ENCODE measurements around the gene RFX1.
"Not testable (repeated sequence)": the region's sequence is repeated elsewhere in the genome, so short reads cannot be mapped to it uniquely, and the experiment has no call there.

RFX1 gene

DNA sequence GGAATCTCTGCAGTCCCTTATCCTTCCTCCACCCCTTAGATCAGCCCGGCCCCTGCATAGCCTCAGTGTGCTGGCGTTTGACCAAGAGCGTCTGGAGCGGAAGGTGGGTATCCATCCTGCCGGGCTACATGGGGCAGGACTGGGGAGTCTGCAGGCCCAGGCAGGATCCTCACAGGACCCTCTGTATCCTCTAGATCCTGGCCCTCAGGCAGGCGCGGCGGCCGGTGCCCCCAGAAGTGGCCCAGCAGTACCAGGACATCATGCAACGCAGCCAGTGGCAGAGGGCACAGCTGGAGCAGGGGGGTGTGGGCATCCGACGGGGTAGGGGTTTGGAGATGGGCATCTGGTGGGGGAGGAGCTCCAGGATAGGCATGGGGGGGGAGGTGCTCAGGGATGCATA, 76.8 kb downstream of the RFX1 start:
- Mint-ChIP-seq H3K27me3 (peaks cover 9% of the 10 kb centered on the region), H3K4me3 (no peak overlapping the region), H3K4me1 (ENCODE audit: low read depth) (peaks cover 17% of the 10 kb centered on the region), H3K36me3 (ENCODE audit: low read depth) (peaks cover 76% of the 10 kb centered on the region), H3K27ac (no peak overlapping the region), H3K9me3 (no peaks in the 10 kb centered on the region)
- intact Hi-C loops (cut with micrococcal nuclease) = no loop called here

DNA sequence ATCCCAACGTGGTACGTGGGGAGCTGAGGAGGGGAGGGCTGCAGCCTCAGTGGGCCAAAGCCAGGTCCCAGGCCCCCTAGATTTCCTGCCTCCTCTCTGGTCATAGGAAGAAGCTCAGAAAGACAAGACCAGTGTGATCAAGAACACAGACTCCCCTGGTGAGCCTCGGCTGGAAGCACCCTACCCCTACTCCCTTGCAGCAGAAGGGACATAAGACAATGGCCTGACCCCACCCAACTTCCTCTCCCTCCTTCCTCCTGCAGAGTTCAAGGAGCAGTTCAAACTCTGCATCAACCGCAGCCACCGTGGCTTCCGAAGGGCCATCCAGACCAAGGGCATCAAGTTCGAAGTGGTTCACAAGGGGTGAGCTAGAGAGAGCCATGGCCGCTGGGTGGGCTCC, 79.4 kb downstream of the RFX1 start:
- Mint-ChIP-seq H3K36me3 (ENCODE audit: low read depth) (peaks cover 96% of the 10 kb centered on the region), H3K4me3 (no peak overlapping the region), H3K4me1 (ENCODE audit: low read depth) (peaks cover 17% of the 10 kb centered on the region), H3K27ac (peak overlapping the region; percentile 46), H3K27me3 (peaks cover 2% of the 10 kb centered on the region), H3K9me3 (no peaks in the 10 kb centered on the region)
- intact Hi-C loops (cut with micrococcal nuclease) = no loop called here

DNA sequence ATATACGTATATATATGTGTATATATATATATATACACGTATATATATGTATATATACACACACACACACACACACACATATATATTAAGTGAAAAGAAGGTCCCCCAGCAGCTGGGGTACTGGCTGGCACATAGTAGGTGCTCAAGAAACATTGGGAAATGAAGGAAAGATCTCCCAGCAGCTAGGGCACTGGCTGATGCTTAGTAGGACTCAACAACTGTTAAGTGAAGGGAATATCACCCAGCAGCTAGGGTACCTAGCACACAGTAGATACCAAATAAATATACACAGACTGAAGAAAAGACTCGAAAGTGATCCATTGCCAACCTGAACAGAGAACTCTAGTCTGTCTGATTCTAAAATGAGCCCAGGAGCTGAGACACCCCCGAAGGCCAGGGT, 80.1 kb downstream of the RFX1 start:
- Mint-ChIP-seq H3K36me3 (ENCODE audit: low read depth) (peaks cover 96% of the 10 kb centered on the region), H3K27ac (peak overlapping the region; percentile 46), H3K27me3 (peaks cover 2% of the 10 kb centered on the region), H3K4me1 (ENCODE audit: low read depth) (peaks cover 17% of the 10 kb centered on the region), H3K9me3 (no peaks in the 10 kb centered on the region), H3K4me3 (no peak overlapping the region)
- intact Hi-C loops (cut with micrococcal nuclease) = no loop called here

DNA sequence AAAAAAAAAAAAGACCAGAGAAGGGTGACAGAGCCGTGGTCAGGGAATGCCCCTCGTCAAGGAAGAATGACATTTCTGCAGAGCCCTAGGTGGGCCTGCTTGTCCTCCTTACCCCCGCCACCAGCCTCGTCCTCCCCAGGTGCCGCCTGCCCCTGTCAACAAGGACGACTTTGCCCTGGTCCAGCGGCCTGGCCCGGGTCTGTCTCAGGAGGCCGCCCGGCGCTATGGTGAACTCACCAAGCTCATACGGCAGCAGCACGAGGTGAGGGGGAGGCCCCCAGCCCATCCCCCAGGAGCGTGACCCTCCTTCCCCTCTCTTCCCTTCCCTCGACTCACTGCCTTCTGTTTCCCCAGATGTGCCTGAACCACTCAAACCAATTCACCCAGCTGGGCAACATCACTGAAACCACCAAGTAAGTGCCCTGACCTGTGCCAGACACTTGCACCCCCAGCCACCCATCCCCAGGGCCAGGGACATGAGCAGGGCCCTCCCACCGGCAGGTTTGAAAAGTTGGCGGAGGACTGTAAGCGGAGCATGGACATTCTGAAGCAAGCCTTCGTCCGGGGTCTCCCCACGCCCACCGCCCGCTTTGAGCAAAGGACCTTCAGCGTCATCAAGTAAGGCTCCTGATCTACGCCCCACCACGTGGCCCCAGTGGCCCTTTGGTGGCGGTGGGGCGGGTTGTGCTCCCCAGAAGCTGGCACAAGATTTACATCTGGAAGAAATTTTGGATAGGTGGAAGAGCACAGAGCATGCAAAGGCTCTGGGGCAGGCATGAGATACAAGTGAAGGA, 82.7 kb downstream of the RFX1 start:
- intact Hi-C loops (cut with micrococcal nuclease) = no loop called here
- peaks cover 2% of the 10 kb centered on the region for H3K27me3 Mint-ChIP-seq
- H3K27ac Mint-ChIP-seq = no peak overlapping the region
- H3K36me3 Mint-ChIP-seq (ENCODE audit: low read depth) = peaks cover 100% of the 10 kb centered on the region
- H3K4me1 Mint-ChIP-seq (ENCODE audit: low read depth) = peaks cover 17% of the 10 kb centered on the region
- no peak overlapping the region for H3K4me3 Mint-ChIP-seq
- no peaks in the 10 kb centered on the region for H3K9me3 Mint-ChIP-seq

DNA sequence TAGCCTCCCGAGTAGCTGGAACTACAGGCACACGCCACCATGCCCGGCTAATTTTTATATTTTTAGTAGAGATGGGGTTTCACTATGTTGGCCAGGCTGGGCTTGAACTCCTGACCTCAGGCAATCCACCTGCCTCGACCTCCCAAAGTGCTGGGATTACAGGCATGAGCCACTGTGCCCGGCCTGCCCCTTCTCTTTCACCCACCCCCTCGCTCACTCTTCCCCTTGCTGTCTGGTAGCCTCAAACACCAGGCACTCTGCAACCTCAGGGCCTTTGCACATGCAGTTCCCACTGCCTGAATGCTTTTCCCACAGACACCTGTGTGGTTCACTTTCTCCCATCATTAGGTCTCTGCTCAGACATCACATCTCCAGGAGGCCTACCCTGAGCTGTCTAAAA, 84.0 kb downstream of the RFX1 start:
- intact Hi-C loops (cut with micrococcal nuclease); H3K27ac Mint-ChIP-seq; H3K4me3 Mint-ChIP-seq; H3K27me3 Mint-ChIP-seq; H3K9me3 Mint-ChIP-seq: not testable (repeated sequence)
- Mint-ChIP-seq H3K4me1 (ENCODE audit: low read depth) (peaks cover 12% of the 10 kb centered on the region), H3K36me3 (ENCODE audit: low read depth) (peaks cover 94% of the 10 kb centered on the region)

DNA sequence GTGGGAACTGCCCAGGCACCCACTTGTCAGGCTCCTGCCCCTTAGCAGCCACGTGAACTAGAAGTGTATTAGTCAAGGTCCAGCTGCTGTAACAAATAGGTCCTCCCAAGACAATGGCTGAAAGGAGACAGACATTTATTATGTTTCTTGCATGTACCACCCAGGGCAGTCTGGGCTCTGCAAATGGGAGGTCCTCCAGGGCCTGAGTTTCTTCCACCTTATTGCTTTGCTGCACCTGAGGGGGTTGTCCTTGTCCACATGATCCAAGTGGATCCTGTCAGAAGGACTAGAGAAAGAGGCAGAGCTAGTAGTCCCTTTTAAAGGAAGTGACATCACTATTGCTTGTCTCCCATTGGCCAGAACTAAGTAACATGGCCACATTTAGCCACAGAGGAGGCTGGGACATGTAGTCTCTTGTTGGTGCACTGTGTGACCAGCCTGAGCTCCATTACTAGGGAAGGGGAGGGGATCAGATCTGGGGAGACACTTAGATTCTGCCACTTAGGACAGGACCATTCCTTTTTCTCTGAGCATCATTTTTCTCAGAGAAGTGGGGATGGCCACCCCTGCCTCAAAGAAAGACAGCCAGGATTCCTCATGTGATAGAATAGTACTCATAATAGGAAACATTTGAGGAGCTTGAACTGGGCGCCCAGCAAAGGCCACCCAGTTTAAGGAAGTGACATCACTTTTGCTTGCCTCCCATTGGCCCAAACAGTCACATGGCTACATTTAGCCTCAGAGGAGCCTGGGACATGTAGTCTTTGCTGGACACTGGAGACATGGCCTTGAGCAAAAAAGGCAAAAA, 85.0 kb downstream of the RFX1 start:
- Mint-ChIP-seq H3K27me3 (peaks cover 2% of the 10 kb centered on the region), H3K27ac (no peak overlapping the region), H3K4me3 (no peak overlapping the region), H3K9me3 (no peaks in the 10 kb centered on the region), H3K4me1 (ENCODE audit: low read depth) (peaks cover 3% of the 10 kb centered on the region), H3K36me3 (ENCODE audit: low read depth) (peaks cover 86% of the 10 kb centered on the region)
- intact Hi-C loops (cut with micrococcal nuclease) = no loop called here

DNA sequence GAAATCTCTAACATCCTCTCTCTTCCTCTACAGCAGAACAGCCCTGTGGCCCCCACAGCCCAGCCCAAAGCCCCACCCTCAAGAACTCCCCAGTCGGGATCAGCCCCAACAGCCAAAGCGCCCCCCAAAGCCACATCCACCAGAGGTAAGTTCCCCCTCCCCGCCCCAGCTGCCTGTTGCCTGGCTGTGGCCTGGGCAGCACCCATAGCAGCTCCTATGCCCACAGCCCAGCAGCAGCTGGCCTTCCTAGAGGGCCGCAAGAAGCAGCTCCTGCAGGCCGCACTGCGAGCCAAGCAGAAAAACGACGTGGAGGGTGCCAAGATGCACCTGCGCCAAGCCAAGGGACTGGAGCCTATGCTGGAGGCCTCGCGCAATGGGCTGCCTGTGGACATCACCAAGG, 85.6 kb downstream of the RFX1 start:
- no peaks in the 10 kb centered on the region for H3K4me1 Mint-ChIP-seq (ENCODE audit: low read depth)
- peaks cover 86% of the 10 kb centered on the region for H3K36me3 Mint-ChIP-seq (ENCODE audit: low read depth)
- H3K27me3 Mint-ChIP-seq = no peaks in the 10 kb centered on the region
- H3K4me3 Mint-ChIP-seq = no peak overlapping the region
- intact Hi-C loops (cut with micrococcal nuclease) = no loop called here
- H3K27ac Mint-ChIP-seq = no peak overlapping the region
- H3K9me3 Mint-ChIP-seq = no peaks in the 10 kb centered on the region

DNA sequence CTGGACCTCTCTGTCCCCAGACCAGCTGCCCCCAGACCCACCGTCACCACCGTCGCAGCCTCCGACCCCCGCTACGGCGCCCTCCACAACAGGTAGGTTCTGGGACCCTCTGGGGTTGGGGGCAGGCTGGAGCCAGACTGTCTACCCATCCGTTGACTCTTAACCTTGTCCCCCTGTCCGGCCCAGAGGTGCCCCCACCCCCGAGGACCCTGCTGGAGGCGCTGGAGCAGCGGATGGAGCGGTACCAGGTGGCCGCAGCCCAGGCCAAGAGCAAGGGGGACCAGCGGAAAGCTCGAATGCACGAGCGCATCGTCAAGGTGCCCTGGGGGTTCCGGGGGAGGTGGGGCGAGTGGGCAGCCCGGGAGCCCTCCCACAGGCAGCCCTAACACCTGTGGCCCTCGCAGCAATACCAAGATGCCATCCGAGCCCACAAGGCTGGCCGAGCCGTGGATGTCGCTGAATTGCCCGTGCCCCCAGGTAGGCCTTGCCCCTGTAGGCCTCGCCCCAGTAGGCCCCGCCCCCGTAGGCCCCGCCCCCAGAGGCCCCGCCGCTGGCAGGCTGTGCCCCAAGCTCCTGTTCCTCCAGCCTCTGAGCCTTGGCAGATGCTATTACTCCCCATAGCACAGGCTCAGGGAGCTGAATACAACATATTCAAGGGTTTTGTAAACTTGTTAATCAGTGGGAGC, 87.3 kb downstream of the RFX1 start:
- H3K4me3 Mint-ChIP-seq = no peak overlapping the region
- no peaks in the 10 kb centered on the region for H3K9me3 Mint-ChIP-seq

DNA sequence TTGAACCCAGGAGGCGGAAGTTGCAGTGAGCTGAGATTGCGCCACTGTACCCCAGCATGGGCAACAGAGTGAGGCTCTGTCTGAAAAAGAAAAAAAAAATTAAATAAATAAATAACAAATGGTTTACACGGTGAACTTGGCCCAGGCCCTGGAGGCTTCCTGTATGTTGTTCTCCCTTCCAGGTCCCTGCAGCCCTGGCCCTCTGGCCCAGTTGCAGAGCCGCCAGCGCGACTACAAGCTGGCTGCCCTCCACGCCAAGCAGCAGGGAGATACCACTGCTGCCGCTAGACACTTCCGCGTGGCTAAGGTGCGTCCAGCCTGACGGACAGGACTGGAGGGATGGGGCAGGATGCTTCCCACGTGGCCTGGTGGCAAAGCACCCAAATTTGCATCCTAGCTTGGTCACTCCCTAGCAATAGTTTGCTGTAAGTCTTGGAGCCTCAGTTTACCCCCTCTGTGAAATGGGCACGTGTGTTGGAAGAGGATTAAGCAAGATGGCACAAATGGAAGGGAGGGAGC, 88.2 kb downstream of the RFX1 start:
- H3K27me3 Mint-ChIP-seq = no peaks in the 10 kb centered on the region
- intact Hi-C loops (cut with micrococcal nuclease) = no loop called here
- H3K4me1 Mint-ChIP-seq (ENCODE audit: low read depth) = no peaks in the 10 kb centered on the region
- H3K4me3 Mint-ChIP-seq = no peak overlapping the region
- peaks cover 86% of the 10 kb centered on the region for H3K36me3 Mint-ChIP-seq (ENCODE audit: low read depth)
- no peak overlapping the region for H3K27ac Mint-ChIP-seq
- no peaks in the 10 kb centered on the region for H3K9me3 Mint-ChIP-seq

More for the DNA sequence above, 87.3 kb downstream of the RFX1 start:
- H3K27ac Mint-ChIP-seq = no peak overlapping the region
- no peaks in the 10 kb centered on the region for H3K27me3 Mint-ChIP-seq
- peaks cover 86% of the 10 kb centered on the region for H3K36me3 Mint-ChIP-seq (ENCODE audit: low read depth)
- intact Hi-C loops (cut with micrococcal nuclease) = no loop called here
- no peaks in the 10 kb centered on the region for H3K4me1 Mint-ChIP-seq (ENCODE audit: low read depth)

DNA sequence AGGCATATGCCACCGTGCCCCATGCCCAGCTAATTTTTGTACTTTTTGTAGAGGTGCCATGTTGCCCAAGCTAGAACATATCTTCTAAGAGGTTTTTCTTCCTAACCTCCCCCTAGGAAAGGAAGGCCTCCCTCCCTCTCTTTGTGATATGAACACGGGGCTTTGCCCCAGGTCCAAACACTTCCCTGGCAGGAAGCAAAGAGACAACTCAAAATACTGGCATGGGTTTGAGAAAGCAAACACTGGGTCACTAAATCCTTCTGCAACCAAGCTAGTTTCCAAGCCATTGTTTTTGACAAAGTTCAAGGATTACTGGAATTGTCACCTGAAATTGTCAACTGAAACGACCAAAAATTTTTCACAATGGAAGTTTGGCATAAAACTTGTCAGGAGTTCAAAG, 91.3 kb downstream of the RFX1 start:
- H3K9me3 Mint-ChIP-seq = no peaks in the 10 kb centered on the region
- no peak overlapping the region for H3K4me3 Mint-ChIP-seq
- intact Hi-C loops (cut with micrococcal nuclease) = no loop called here
- H3K4me1 Mint-ChIP-seq (ENCODE audit: low read depth) = peaks cover 2% of the 10 kb centered on the region
- H3K27me3 Mint-ChIP-seq = no peaks in the 10 kb centered on the region
- peaks cover 86% of the 10 kb centered on the region for H3K36me3 Mint-ChIP-seq (ENCODE audit: low read depth)
- H3K27ac Mint-ChIP-seq = no peak overlapping the region

DNA sequence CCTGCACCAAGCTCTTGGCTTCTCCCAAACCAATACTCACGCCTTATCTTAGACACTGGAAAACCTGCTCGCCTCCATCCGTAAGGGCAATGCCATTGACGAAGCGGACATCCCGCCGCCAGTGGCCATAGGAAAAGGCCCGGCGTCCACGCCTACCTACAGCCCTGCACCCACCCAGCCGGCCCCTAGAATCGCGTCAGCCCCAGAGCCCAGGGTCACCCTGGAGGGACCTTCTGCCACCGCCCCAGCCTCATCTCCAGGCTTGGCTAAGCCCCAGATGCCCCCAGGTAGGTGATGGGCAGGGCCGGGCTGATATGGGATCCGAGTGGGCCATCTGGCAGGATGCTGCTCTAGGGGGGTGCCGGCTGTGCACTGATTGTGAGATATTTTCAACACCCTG, 92.8 kb downstream of the RFX1 start:
- no peak overlapping the region for H3K4me3 Mint-ChIP-seq
- intact Hi-C loops (cut with micrococcal nuclease) = no loop called here
- peaks cover 12% of the 10 kb centered on the region for H3K4me1 Mint-ChIP-seq (ENCODE audit: low read depth)
- H3K36me3 Mint-ChIP-seq (ENCODE audit: low read depth) = peaks cover 77% of the 10 kb centered on the region
- H3K27me3 Mint-ChIP-seq = no peaks in the 10 kb centered on the region
- H3K27ac Mint-ChIP-seq = no peak overlapping the region
- H3K9me3 Mint-ChIP-seq = no peaks in the 10 kb centered on the region

All from dendritic cell treated with granulocyte-macrophage colony-stimulating factor and Interleukin-4, amounts not matched to agents 40 ng/mL and 50 ng/mL, for 4 days (primary cell).